GM12872 (cell line): Measurements from ENCODE around the gene RNF34.

Experiments
- CTCF ChIP-seq: IDR thresholded peaks from 3 replicates; pipeline ENCODE4 v1.5.1; 2011; ENCODE audit warnings: low read depth, mild to moderate bottlenecking, low read length, moderate library complexity; ENCODE audit not compliant: insufficient read depth

The RNF34 gene

GRCh38 chr12:121364683-121365121 is 35.2 kb upstream of the RNF34 start:
- TF ChIP-seq CTCF = no peak

GRCh38 chr12:121365416-121366062 is 34.4 kb upstream of the RNF34 start:
- no peak for TF ChIP-seq CTCF

- no peak for TF ChIP-seq CTCF
These were observed 33.9 kb upstream of the RNF34 start for GRCh38 chr12:121366063-121366459.

GRCh38 chr12:121371404-121371803 is 28.5 kb upstream of the RNF34 start:
- no peak for TF ChIP-seq CTCF

- no peak for TF ChIP-seq CTCF
These were observed 26.2 kb upstream of the RNF34 start for GRCh38 chr12:121373755-121374154.

GRCh38 chr12:121376754-121377697 is 22.9 kb upstream of the RNF34 start:
- no peak for TF ChIP-seq CTCF

GRCh38 chr12:121378736-121379135 is 21.2 kb upstream of the RNF34 start:
- no peak for TF ChIP-seq CTCF
